ENCODE data around the gene THRB. TPM values are rescaled to one million over a fixed set of nuclear protein-coding genes. Genes with fewer than 3 reads are reported as not detected.

The THRB gene
- total and polyA plus RNA-seq, 9 of the 15 experiments (the other 6 are each of a cell fraction or from before 2014, with no cell fraction given), result 1.7 to 14.9 (median 6.9) TPM

- intact Hi-C loops (cut with micrococcal nuclease), result loop anchor here (2.0 to 5.0 kb wide), 2 partner anchors 45 to 228 kb away; no protein-coding TSS in a partner anchor
- CTCF ChIA-PET (ENCODE audit: low intra/inter-chr PET ratio), result no interaction called here
- no peak for TF ChIP-seq TFAM (CRISPR knock-in tag; conservative IDR thresholded peaks at IDR 0.05)
- no peak for TF ChIP-seq ZNF589 (CRISPR knock-in tag; IDR thresholded peaks at IDR 0.05; ENCODE audit: low read depth)
- TF ChIP-seq FOSL1 (tag; conservative IDR thresholded peaks at IDR 0.05), result no peak
- TF ChIP-seq STAT5B (CRISPR knock-in tag; IDR thresholded peaks at IDR 0.05), result no peak
- no peak for TF ChIP-seq ID3 (CRISPR knock-in tag; IDR thresholded peaks at IDR 0.05)
- no peak for TF ChIP-seq ID3 (tag; IDR thresholded peaks at IDR 0.05)
- TF ChIP-seq SMARCE1 (IDR thresholded peaks at IDR 0.05), result no peak
- TF ChIP-seq ZNF140 (CRISPR knock-in tag; IDR thresholded peaks at IDR 0.05), result no peak
- 0 out of 2 replicates have a peak, but pooled peaks have one; percentile 52 for TF ChIP-seq ZNF512 (tag; IDR thresholded peaks at IDR 0.05)
- 0 out of 2 replicates have a peak, but pooled peaks have one; percentile 11 for TF ChIP-seq PTTG1 (tag; IDR thresholded peaks at IDR 0.05; ENCODE audit: low read depth)
- TF ChIP-seq RHOXF2B (CRISPR knock-in tag; conservative IDR thresholded peaks at IDR 0.05), result no peak
- TF ChIP-seq HNRNPH1 (optimal IDR thresholded peaks at IDR 0.05; ENCODE audit: low read depth, low read length), result no peak
- no peak for TF ChIP-seq NONO (IDR thresholded peaks at IDR 0.05; ENCODE audit: low read depth in 2 of 2, low read length in 1 of 2)
- TF ChIP-seq JUNB (CRISPR knock-in tag; conservative IDR thresholded peaks at IDR 0.05), result no peak
- no peak for TF ChIP-seq ELK1 (CRISPR knock-in tag; IDR thresholded peaks at IDR 0.05)
- no peak for TF ChIP-seq MXD1 (CRISPR knock-in tag; IDR thresholded peaks at IDR 0.05; ENCODE audit: borderline replicate concordance, poor library complexity, severe bottlenecking)
Measured at GRCh38 chr3:24349367-24350019, 145.2 kb downstream of the THRB start.

More at GRCh38 chr3:24349367-24350019, 145.2 kb downstream of the THRB start:
- H3K4me3 ChIP-seq, result no peak overlapping the region
- no peak for ATAC-seq
- peak overlapping the region in 1 of 2 experiments; percentile 45; a peak in 1 of 4 replicates for H3K9ac ChIP-seq (ENCODE audit: insufficient read depth in 1 of 2, low read depth in 2 of 2, low read length in 2 of 2)
- H3K9me1 ChIP-seq (ENCODE audit: control insufficient read depth, insufficient read depth, low read length), result no peaks in the 10 kb centered on the region
- peak overlapping the region; percentile 89; the same call in 2 of the 3 replicates for H3K27ac ChIP-seq (ENCODE audit: extremely low read depth, low read depth, low read length)
- no peaks in the 10 kb centered on the region for H3K27me3 ChIP-seq (ENCODE audit: control insufficient read depth in 2 of 2, insufficient read depth in 2 of 2, low read length in 2 of 2)
- H3K4me1 ChIP-seq (replicated peaks in 1 of 2; ENCODE audit: control insufficient read depth in 2 of 2, insufficient read depth in 2 of 2, low read length in 2 of 2), result peaks cover 3 to 40% of the 10 kb centered on the region in 2 experiments; a peak in 4 of 5 replicates
- POLR2A ChIA-PET, result no interaction called here
- H2AFZ ChIP-seq (ENCODE audit: low read depth, low read length), result peak overlapping the region; percentile 37
- H3K9me3 ChIP-seq (replicated peaks; ENCODE audit: control insufficient read depth, insufficient read depth, low read depth, low read length), result no peaks in the 10 kb centered on the region
- H3K36me3 ChIP-seq (ENCODE audit: control insufficient read depth, insufficient read depth, low read length), result no peaks in the 10 kb centered on the region; the same call in 2 of the 3 replicates
- H3K79me2 ChIP-seq (ENCODE audit: control insufficient read depth, insufficient read depth, low read length), result peaks cover 33% of the 10 kb centered on the region
- no peak for DNase-seq (ENCODE audit: extremely low read depth in 1 of 4, low spot score in 3 of 4)
- no peaks in the 10 kb centered on the region for H4K20me1 ChIP-seq (replicated peaks; ENCODE audit: control insufficient read depth, insufficient read depth, low read length)
- WGBS (ENCODE audit: insufficient coverage, low coverage, missing lambda C conversion rate), result 40% methylated on average over 1 of the region's 1 CpG
- in situ Hi-C loops (cut with MboI), result no loop called here
- BruUV-seq (replicated peaks), result no TSS peak
- no peak for FAIRE-seq
- no peak overlapping the region for H3K4me2 ChIP-seq (ENCODE audit: insufficient read depth, low read length)

All from K562 (cell line).